ENCODE results near the gene SLC66A3. TPM values are rescaled to one million over a fixed set of nuclear protein-coding genes. Genes with fewer than 3 reads are reported as not detected.

Gene SLC66A3
- total and polyA plus RNA-seq, 2 donors (not counting 3 experiments of a cell fraction or from before 2014, with no cell fraction given) = 14.3 to 31.4 TPM

DNA sequence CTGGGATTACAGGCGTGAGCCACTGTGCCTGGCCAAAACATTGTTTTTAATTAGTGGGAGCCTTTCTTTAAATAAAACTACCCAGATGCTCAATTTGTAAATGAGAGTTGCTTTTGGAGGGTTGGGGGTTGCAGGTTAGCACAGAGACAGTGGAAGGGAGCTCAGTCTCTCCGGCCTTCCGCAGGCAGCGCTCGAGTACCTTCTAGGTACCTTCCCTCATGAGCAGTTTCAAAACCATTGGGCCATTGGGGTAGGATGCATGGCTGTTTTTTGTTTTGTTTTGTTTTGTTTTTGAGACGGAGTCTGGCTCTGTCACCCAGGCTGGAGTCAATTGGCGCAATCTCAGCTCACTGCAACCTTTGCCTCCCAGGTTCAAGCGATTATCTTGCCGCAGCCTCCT lies 19.0 kb downstream of the SLC66A3 start:
- Histone ChIP-seq H2AFZ (ENCODE audit: low read depth, low read length) (no peak overlapping the region), H4K20me1 (replicated peaks; ENCODE audit: control insufficient read depth, extremely low read depth, insufficient read depth, low read length) (no peaks in the 10 kb centered on the region), H3K4me2 (ENCODE audit: insufficient read depth, low read length) (no peak overlapping the region), H3K9me1 (replicated peaks; ENCODE audit: control insufficient read depth, extremely low read depth, insufficient read depth, low read length) (no peaks in the 10 kb centered on the region), H3K36me3 (ENCODE audit: control insufficient read depth in 2 of 2, extremely low read depth in 1 of 2, insufficient read depth in 2 of 2, low read length in 2 of 2) (no peaks in the 10 kb centered on the region), H3K4me1 (ENCODE audit: control insufficient read depth, extremely low read depth, insufficient read depth, low read length) (peaks cover 3% of the 10 kb centered on the region), H3K27ac (ENCODE audit: insufficient read depth, low read depth, low read length) (no peak overlapping the region), H3K27me3 (ENCODE audit: control insufficient read depth in 2 of 2, insufficient read depth in 2 of 2, low read length in 2 of 2) (no peaks in the 10 kb centered on the region), H3K4me3 (replicated peaks in 1 of 3; ENCODE audit: insufficient read depth in 1 of 3, low read depth in 1 of 3, low read length in 3 of 3) (no peak overlapping the region), H3K9me3 (replicated peaks; ENCODE audit: control insufficient read depth, insufficient read depth, low read length) (no peaks in the 10 kb centered on the region), H3K79me2 (ENCODE audit: control insufficient read depth, insufficient read depth, low read length) (no peaks in the 10 kb centered on the region), H3K9ac (replicated peaks; ENCODE audit: extremely low read depth, insufficient read depth, low read length) (no peak overlapping the region)
- ChIA-PET POLR2A (no interaction called here), CTCF (interaction anchor here (1.5 to 1.8 kb wide), 2 partner anchors 10 to 342 kb away, joined by 3 to 4 read pairs; no protein-coding TSS in a partner anchor)
- no peak for FAIRE-seq
- no TSS peak for BruUV-seq (replicated peaks)
- intact Hi-C loops (cut with micrococcal nuclease) (no loop called here), dilution Hi-C loops (cut with MboI; ENCODE audit: extremely low pct_ligation_motif_present, low sequenced_read_pairs) (no loop called here)
- no peak for DNase-seq (ENCODE audit: low read depth, low spot score)
- TF ChIP-seq EZH2 (IDR thresholded peaks at IDR 0.05; ENCODE audit: borderline replicate concordance, low read depth, low read length, severe bottlenecking) = no peak
- no peak for TF ChIP-seq CTCF (IDR thresholded peaks at IDR 0.05; ENCODE audit: extremely low read depth in 1 of 2, insufficient read depth in 1 of 2, low read depth in 1 of 2, low read length in 2 of 2)
- TF ChIP-seq, protein P1, sequence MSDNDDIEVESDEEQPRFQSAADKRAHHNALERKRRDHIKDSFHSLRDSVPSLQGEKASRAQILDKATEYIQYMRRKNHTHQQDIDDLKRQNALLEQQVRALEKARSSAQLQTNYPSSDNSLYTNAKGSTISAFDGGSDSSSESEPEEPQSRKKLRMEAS (IDR thresholded peaks at IDR 0.05; ENCODE audit: insufficient read depth, insufficient read length) = no peak
- no peak for TF ChIP-seq GATA2 (IDR thresholded peaks at IDR 0.05; ENCODE audit: insufficient read depth, insufficient read length, low read depth, low read length)
- TF ChIP-seq FOS (IDR thresholded peaks at IDR 0.05; ENCODE audit: borderline replicate concordance, insufficient read depth, low read length) = no peak
- no peak for TF ChIP-seq POLR2A (IDR thresholded peaks at IDR 0.05; ENCODE audit: low read depth, low read length)
- no peak for TF ChIP-seq JUN (IDR thresholded peaks at IDR 0.05; ENCODE audit: borderline replicate concordance, insufficient read depth, insufficient read length, low read depth)
- TF ChIP-seq MYC (IDR thresholded peaks at IDR 0.05; ENCODE audit: low read depth, low read length) = no peak
- TF ChIP-seq POLR2AphosphoS5 (IDR thresholded peaks at IDR 0.05; ENCODE audit: insufficient read depth, low read depth, low read length) = no peak
